Endothelial cell of umbilical vein (primary cell): ENCODE data around the gene PLXNB3.

ENCODE experiments used
- EZH2 ChIP-seq: IDR thresholded peaks from 2 replicates; pipeline ENCODE4 v1.6.1; 2012; ENCODE audit warnings: borderline replicate concordance, low read depth, mild to moderate bottlenecking, moderate library complexity, low read length, inconsistent platforms; ENCODE audit not compliant: severe bottlenecking
- FOS ChIP-seq: IDR thresholded peaks from 2 replicates; pipeline ENCODE4 v1.6.1; 2011; ENCODE audit warnings: mild to moderate bottlenecking, low read length, moderate library complexity, borderline replicate concordance; ENCODE audit not compliant: insufficient read depth
- POLR2A ChIP-seq: IDR thresholded peaks from 2 replicates; pipeline ENCODE4 v1.6.1; 2012; ENCODE audit warnings: low read depth, mild to moderate bottlenecking, control low read depth, low read length
- POLR2AphosphoS5 ChIP-seq: IDR thresholded peaks from 2 replicates; pipeline ENCODE4 v1.6.1; 2012; ENCODE audit warnings: low read depth, mild to moderate bottlenecking, control low read depth, low read length, moderate library complexity; ENCODE audit not compliant: insufficient read depth
- TF ChIP-seq, protein P1 (sequence below), 2 donors: IDR thresholded peaks; 1 replicate in 1 of 2; 2 replicates in 1 of 2; pipeline ENCODE4 v1.5.1; 2011; ENCODE audit warnings: low read length in 2 of 2, mild to moderate bottlenecking in 2 of 2, moderate library complexity in 2 of 2, control low read depth in 1 of 2, inconsistent platforms in 1 of 2, low read depth in 1 of 2; ENCODE audit not compliant: insufficient read depth in 1 of 2; ENCODE audit errors: extremely low read depth in 1 of 2
- TF ChIP-seq, protein P2 (sequence below): IDR thresholded peaks from 2 replicates; pipeline ENCODE4 v1.6.1; 2011; ENCODE audit not compliant: insufficient read depth, insufficient read length

DNA sequence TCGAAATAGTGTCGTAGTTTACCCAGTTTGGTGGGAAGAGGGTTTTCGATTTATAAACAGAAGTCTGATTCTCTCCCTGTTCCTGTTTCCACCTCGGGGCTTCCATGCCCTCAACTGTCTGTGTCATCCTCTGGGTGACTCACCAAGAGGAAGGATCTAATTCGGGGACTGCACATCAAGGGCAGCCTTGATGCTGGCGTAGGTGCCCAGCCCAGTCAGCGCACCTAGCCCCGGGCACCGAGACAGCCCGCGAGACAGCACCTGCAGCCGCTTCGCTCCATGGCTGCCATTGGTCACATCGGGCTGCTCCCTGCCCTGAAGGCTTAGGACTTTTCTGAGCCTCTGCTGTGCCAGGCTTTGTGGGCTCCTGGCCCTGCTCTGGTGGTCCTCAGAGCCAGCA lies 31.6 kb upstream of the PLXNB3 start:
- TF ChIP-seq POLR2AphosphoS5, result no peak
- TF ChIP-seq EZH2, result no peak
- TF ChIP-seq, protein P1, sequence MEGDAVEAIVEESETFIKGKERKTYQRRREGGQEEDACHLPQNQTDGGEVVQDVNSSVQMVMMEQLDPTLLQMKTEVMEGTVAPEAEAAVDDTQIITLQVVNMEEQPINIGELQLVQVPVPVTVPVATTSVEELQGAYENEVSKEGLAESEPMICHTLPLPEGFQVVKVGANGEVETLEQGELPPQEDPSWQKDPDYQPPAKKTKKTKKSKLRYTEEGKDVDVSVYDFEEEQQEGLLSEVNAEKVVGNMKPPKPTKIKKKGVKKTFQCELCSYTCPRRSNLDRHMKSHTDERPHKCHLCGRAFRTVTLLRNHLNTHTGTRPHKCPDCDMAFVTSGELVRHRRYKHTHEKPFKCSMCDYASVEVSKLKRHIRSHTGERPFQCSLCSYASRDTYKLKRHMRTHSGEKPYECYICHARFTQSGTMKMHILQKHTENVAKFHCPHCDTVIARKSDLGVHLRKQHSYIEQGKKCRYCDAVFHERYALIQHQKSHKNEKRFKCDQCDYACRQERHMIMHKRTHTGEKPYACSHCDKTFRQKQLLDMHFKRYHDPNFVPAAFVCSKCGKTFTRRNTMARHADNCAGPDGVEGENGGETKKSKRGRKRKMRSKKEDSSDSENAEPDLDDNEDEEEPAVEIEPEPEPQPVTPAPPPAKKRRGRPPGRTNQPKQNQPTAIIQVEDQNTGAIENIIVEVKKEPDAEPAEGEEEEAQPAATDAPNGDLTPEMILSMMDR (IDR thresholded peaks at IDR 0.05; ENCODE audit: extremely low read depth in 1 of 2, insufficient read depth in 1 of 2, low read depth in 1 of 2, low read length in 2 of 2), result no peak
- TF ChIP-seq POLR2A, result no peak
- TF ChIP-seq, protein P2, sequence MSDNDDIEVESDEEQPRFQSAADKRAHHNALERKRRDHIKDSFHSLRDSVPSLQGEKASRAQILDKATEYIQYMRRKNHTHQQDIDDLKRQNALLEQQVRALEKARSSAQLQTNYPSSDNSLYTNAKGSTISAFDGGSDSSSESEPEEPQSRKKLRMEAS, result no peak
- TF ChIP-seq FOS, result no peak
